ACC112 (cell line): ENCODE measurements around the gene SP6.
A peak's percentile ranks its signal among the peaks of the same experiment; 100 is the strongest.

Source experiments
- H2AFZ ChIP-seq: fragments of 200-600 bp; sonication (generic); one replicate; pipeline ENCODE4 v1.6.0; 2017; ENCODE audit warnings: antibody characterized with exemption, low read length; ENCODE audit not compliant: unreplicated experiment
- H3K27ac ChIP-seq: fragments of 200-600 bp; sonication (generic); 2 replicates; pipeline ENCODE4 v1.5.1; 2014; ENCODE audit warnings: low read depth, mild to moderate bottlenecking, antibody characterized with exemption, low read length, moderate library complexity
- H3K27me3 ChIP-seq: fragments of 200-600 bp; sonication (generic); 2 replicates; pipeline ENCODE4 v1.6.1; 2014; ENCODE audit warnings: mild to moderate bottlenecking, antibody characterized with exemption, low read length, moderate library complexity, mixed read lengths; ENCODE audit not compliant: insufficient read depth
- H3K36me3 ChIP-seq: fragments of 200-600 bp; sonication (generic); 2 replicates; pipeline ENCODE4 v1.6.1; 2016; ENCODE audit warnings: mild to moderate bottlenecking, antibody characterized with exemption, low read length, moderate library complexity, mixed read lengths; ENCODE audit not compliant: insufficient read depth
- H3K4me1 ChIP-seq: fragments of 200-600 bp; sonication (generic); one replicate; pipeline ENCODE4 v1.6.1; 2016; ENCODE audit warnings: low read length, mixed read lengths; ENCODE audit not compliant: insufficient read depth, unreplicated experiment, control insufficient read depth
- H3K4me3 ChIP-seq: fragments of 200-600 bp; sonication (generic); 2 replicates; pipeline ENCODE4 v1.5.1; 2014; ENCODE audit warnings: mild to moderate bottlenecking, low read depth, low read length
- H3K79me2 ChIP-seq: fragments of 200-600 bp; sonication (generic); one replicate; pipeline ENCODE4 v1.6.0; 2016; ENCODE audit warnings: low read length; ENCODE audit not compliant: control insufficient read depth, unreplicated experiment, insufficient read depth

Gene SP6

GRCh38 chr17:47850692-47851573 lies at the start of gene SP6:
SP6 (minus strand) TSS chr17:47851163; CDS start chr17:47848429, 2,734 bp downstream.
- Histone ChIP-seq H3K27me3 (peaks cover 99% of the 10 kb centered on the region), H3K79me2 (no peaks in the 10 kb centered on the region), H3K27ac (no peak within 1 kb of the TSS), H2AFZ (no peak within 1 kb of the TSS), H3K36me3 (no peaks in the 10 kb centered on the region), H3K4me1 (peaks cover 10% of the 10 kb centered on the region), H3K4me3 (peak within 1 kb of the TSS; percentile 34; the same call in 1 of the 2 replicates)

GRCh38 chr17:47899643-47900042 lies 48.7 kb upstream of the SP6 start:
- H3K27me3 ChIP-seq, result no peaks in the 10 kb centered on the region
- no peak overlapping the region for H3K27ac ChIP-seq
- H3K4me1 ChIP-seq, result peaks cover 12% of the 10 kb centered on the region
- H3K36me3 ChIP-seq, result no peaks in the 10 kb centered on the region
- H2AFZ ChIP-seq, result no peak overlapping the region
- H3K4me3 ChIP-seq, result no peak overlapping the region
- H3K79me2 ChIP-seq, result peaks cover 19% of the 10 kb centered on the region

- no peak overlapping the region for H2AFZ ChIP-seq
- H3K4me1 ChIP-seq, result peaks cover 16% of the 10 kb centered on the region
- no peaks in the 10 kb centered on the region for H3K27me3 ChIP-seq
- no peaks in the 10 kb centered on the region for H3K36me3 ChIP-seq
- H3K4me3 ChIP-seq, result no peak overlapping the region
- H3K79me2 ChIP-seq, result peaks cover 16% of the 10 kb centered on the region
- H3K27ac ChIP-seq, result no peak overlapping the region
Measured at GRCh38 chr17:47898241-47898640, 47.3 kb upstream of the SP6 start.

GRCh38 chr17:47897561-47897960 lies 46.6 kb upstream of the SP6 start:
- Histone ChIP-seq H3K4me3 (peak overlapping the region; percentile 80), H3K4me1 (peaks cover 16% of the 10 kb centered on the region), H3K27me3 (no peaks in the 10 kb centered on the region), H3K79me2 (peaks cover 16% of the 10 kb centered on the region), H3K36me3 (no peaks in the 10 kb centered on the region), H2AFZ (no peak overlapping the region), H3K27ac (no peak overlapping the region)

- Histone ChIP-seq H3K27ac (peak overlapping the region; percentile 85), H3K79me2 (peaks cover 16% of the 10 kb centered on the region), H3K36me3 (no peaks in the 10 kb centered on the region), H3K4me1 (peaks cover 16% of the 10 kb centered on the region), H3K27me3 (no peaks in the 10 kb centered on the region), H3K4me3 (peak overlapping the region; percentile 80), H2AFZ (peak overlapping the region; percentile 33)
Measured at GRCh38 chr17:47896672-47897490, 45.9 kb upstream of the SP6 start.

- peaks cover 16% of the 10 kb centered on the region for H3K79me2 ChIP-seq
- peak within 1 kb of the TSS; percentile 89 for H2AFZ ChIP-seq
- peak within 1 kb of the TSS; percentile 85 for H3K27ac ChIP-seq
- H3K4me1 ChIP-seq, result peaks cover 16% of the 10 kb centered on the region
- H3K27me3 ChIP-seq, result no peaks in the 10 kb centered on the region
- peak within 1 kb of the TSS; percentile 86 for H3K4me3 ChIP-seq
- H3K36me3 ChIP-seq, result no peaks in the 10 kb centered on the region
Measured at GRCh38 chr17:47895856-47896671, 45.1 kb upstream of the SP6 start, which contains the start of gene SP2. SP2 (plus strand) TSS chr17:47896236; CDS start chr17:47896287, 51 bp downstream.

- no peaks in the 10 kb centered on the region for H3K36me3 ChIP-seq
- 0 out of 2 replicates have a peak overlapping the region, but pooled peaks have one; percentile 9 for H3K27ac ChIP-seq
- H2AFZ ChIP-seq, result peak overlapping the region; percentile 89
- H3K4me1 ChIP-seq, result peaks cover 16% of the 10 kb centered on the region
- no peaks in the 10 kb centered on the region for H3K27me3 ChIP-seq
- H3K4me3 ChIP-seq, result peak overlapping the region; percentile 86
- peaks cover 16% of the 10 kb centered on the region for H3K79me2 ChIP-seq
Measured at GRCh38 chr17:47895347-47895855, 44.4 kb upstream of the SP6 start.

GRCh38 chr17:47894498-47895346 lies 43.8 kb upstream of the SP6 start:
- Histone ChIP-seq H3K36me3 (no peaks in the 10 kb centered on the region), H3K27me3 (no peaks in the 10 kb centered on the region), H3K79me2 (peaks cover 16% of the 10 kb centered on the region), H3K27ac (0 out of 2 replicates have a peak overlapping the region, but pooled peaks have one; percentile 9), H3K4me1 (peaks cover 16% of the 10 kb centered on the region), H2AFZ (peak overlapping the region; percentile 89), H3K4me3 (peak overlapping the region; percentile 86)

GRCh38 chr17:47891545-47892088 lies 40.7 kb upstream of the SP6 start:
- H2AFZ ChIP-seq, result no peak overlapping the region
- H3K27ac ChIP-seq, result no peak overlapping the region
- no peak overlapping the region for H3K4me3 ChIP-seq
- peaks cover 4% of the 10 kb centered on the region for H3K79me2 ChIP-seq
- H3K27me3 ChIP-seq, result no peaks in the 10 kb centered on the region
- no peaks in the 10 kb centered on the region for H3K36me3 ChIP-seq
- H3K4me1 ChIP-seq, result peaks cover 7% of the 10 kb centered on the region
